WERI-Rb-1 (cell line): ENCODE measurements around the gene POLR1G.

Experiments
- DNase-seq: peaks from one replicate; pipeline ENCODE4 v3.0.0-alpha.2; 2020
- H3K27ac ChIP-seq: fragments of 250-450 bp; sonication (Bioruptor Pico); 2 replicates; pipeline ENCODE4 v1.5.1; 2020; ENCODE audit warnings: mild to moderate bottlenecking, moderate library complexity
- H3K27me3 ChIP-seq: fragments of 250-450 bp; sonication (Bioruptor Pico); 2 replicates; pipeline ENCODE4 v1.5.1; 2021; ENCODE audit warnings: mild to moderate bottlenecking, low read depth, moderate library complexity; ENCODE audit not compliant: insufficient read depth, severe bottlenecking
- H3K36me3 ChIP-seq: fragments of 250-450 bp; sonication (Bioruptor Pico); 2 replicates; pipeline ENCODE4 v1.5.1; 2020; ENCODE audit warnings: mild to moderate bottlenecking, moderate library complexity
- H3K4me3 ChIP-seq: 2 replicates; pipeline ENCODE4 v1.5.1; 2011; ENCODE audit warnings: low read depth, mild to moderate bottlenecking, control low read depth, low read length
- H3K9me3 ChIP-seq: fragments of 250-450 bp; sonication (Bioruptor Pico); 2 replicates; pipeline ENCODE4 v1.5.1; 2021; ENCODE audit warnings: mild to moderate bottlenecking, moderate library complexity; ENCODE audit not compliant: severe bottlenecking
- TF ChIP-seq, protein P1 (sequence below): IDR thresholded peaks from 2 replicates; pipeline ENCODE4 v1.5.1; 2011; ENCODE audit warnings: low read depth, mild to moderate bottlenecking, control low read depth, inconsistent platforms, low read length

Gene POLR1G

DNA sequence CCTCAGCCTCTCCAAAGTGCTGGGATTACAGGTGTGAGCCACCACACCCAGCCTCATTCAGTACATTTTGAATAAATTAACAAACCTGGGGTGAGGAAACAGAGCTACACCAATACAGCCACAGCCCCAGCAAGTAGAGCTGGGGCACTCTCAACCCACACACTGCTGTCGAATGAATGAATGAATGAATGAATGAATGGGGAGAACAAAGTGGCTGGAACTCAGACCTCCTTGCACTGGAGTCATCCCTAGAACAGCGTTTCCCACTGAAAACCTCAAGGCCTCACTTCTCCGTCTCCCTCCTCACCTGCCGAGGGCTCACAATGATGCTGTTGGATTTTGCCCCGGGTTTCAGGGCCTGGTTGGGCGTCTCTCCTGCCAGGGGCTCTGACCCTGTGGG, 14.4 kb downstream of the POLR1G start:
- H3K36me3 ChIP-seq, result peaks cover 30% of the 10 kb centered on the region
- no peaks in the 10 kb centered on the region for H3K27me3 ChIP-seq
- no peak overlapping the region for H3K4me3 ChIP-seq
- TF ChIP-seq, protein P1, sequence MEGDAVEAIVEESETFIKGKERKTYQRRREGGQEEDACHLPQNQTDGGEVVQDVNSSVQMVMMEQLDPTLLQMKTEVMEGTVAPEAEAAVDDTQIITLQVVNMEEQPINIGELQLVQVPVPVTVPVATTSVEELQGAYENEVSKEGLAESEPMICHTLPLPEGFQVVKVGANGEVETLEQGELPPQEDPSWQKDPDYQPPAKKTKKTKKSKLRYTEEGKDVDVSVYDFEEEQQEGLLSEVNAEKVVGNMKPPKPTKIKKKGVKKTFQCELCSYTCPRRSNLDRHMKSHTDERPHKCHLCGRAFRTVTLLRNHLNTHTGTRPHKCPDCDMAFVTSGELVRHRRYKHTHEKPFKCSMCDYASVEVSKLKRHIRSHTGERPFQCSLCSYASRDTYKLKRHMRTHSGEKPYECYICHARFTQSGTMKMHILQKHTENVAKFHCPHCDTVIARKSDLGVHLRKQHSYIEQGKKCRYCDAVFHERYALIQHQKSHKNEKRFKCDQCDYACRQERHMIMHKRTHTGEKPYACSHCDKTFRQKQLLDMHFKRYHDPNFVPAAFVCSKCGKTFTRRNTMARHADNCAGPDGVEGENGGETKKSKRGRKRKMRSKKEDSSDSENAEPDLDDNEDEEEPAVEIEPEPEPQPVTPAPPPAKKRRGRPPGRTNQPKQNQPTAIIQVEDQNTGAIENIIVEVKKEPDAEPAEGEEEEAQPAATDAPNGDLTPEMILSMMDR, result no peak
- H3K9me3 ChIP-seq, result no peaks in the 10 kb centered on the region
- no peak overlapping the region for H3K27ac ChIP-seq
- no peak for DNase-seq

DNA sequence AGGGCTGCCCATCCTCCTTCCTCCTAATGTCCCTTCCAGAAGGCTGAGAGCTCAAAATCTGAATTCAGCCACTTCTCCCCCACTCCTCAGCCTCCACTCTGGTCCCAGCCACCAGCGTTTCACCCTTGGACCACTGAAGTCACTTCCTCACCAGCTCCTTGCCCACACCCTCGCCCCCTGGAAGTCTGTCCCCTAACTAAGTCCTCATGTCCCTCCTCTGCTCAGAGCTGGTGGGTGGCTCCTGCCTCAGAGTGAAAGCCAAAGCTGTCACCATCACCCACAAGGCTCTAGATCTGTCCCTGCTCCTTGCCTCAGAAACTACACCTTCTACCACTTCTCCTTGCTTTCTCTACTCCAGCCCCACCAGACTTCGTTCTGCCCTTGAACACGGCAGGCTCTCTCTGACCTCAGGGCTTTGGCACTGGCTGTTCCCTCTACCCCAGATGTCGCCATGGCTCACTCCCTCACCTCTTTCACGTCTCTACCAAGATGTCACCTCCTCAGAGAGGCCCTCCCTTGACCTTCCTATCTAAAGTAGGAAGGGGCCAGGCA, 15.6 kb downstream of the POLR1G start:
- H3K27ac ChIP-seq, result no peak overlapping the region
- H3K4me3 ChIP-seq, result no peak overlapping the region
- TF ChIP-seq, protein P1, result no peak

DNA sequence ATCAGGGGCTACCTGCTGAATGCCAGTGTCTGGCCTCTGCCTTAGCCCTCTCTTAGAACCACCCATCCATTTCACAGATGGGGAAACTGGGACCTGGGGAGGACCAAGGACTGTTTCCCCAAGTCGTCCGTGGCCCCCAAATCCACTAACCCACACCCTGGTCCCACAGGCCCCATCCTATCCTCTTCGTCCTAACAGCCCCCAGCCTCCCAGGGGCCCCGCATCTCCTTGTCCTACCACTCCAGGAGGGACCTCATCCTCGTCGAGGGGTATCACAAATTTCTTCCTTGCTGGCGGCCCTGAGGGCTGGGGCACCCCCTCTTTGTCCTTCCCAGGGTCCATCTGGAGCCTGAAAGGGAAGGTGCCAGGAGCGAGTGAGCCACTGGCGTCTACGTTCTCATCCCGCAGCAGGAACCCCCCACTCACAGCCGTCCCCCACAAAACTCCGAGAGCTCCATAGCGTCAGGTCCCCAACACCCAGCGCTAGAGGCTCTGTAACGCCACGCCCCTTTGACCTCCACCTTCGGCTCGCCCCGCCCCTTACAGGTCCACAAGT, 16.7 kb downstream of the POLR1G start:
- Histone ChIP-seq H3K9me3 (no peaks in the 10 kb centered on the region), H3K27me3 (no peaks in the 10 kb centered on the region), H3K4me3 (peak overlapping the region; percentile 69), H3K27ac (peak overlapping the region; percentile 76), H3K36me3 (peaks cover 19% of the 10 kb centered on the region)
- no peak for DNase-seq
- TF ChIP-seq, protein P1, result no peak

More for the DNA sequence above, 15.6 kb downstream of the POLR1G start:
- Histone ChIP-seq H3K36me3 (peaks cover 25% of the 10 kb centered on the region), H3K27me3 (no peaks in the 10 kb centered on the region), H3K9me3 (no peaks in the 10 kb centered on the region)
- DNase-seq, result no peak

DNA sequence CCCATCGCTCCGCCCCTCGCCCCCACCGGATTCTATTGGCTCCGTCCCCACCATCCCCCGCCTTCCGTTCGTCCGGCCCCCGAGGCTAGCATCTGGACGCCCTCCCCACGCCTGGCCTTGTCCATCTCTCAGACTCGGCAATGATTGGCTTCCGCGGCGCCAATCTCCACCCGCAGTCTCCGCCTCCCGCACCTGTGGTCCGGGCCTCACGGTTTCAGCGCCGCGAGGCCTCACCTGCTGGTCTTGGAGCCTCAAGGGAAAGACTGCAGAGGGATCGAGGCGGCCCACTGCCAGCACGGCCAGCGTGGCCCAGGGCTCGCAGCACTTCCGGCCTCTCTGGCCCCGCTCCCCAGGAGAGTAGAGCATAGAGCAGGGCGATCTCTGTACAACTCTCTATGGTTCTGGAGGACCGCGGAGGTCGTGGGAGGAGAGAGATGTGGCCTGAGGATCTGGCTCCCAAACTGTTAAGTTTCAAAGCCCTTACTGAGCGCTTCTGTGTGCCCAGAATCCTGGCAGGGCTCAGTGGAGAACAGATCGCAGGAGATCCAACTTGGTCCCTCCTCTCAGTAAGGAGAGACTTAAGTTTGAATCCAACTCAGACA, 17.2 kb downstream of the POLR1G start, which contains the start of gene ERCC1:
Gene ERCC1 (minus strand): TSS at position 329 of the 602 bp plus-strand sequence. CDS start 543 bp downstream, outside the sequence.
- H3K27ac ChIP-seq, result peak within 1 kb of the TSS; percentile 76
- H3K4me3 ChIP-seq, result peak within 1 kb of the TSS; percentile 69
- peak; percentile 99 for DNase-seq
- no peaks in the 10 kb centered on the region for H3K27me3 ChIP-seq
- peaks cover 16% of the 10 kb centered on the region for H3K36me3 ChIP-seq
- H3K9me3 ChIP-seq, result no peaks in the 10 kb centered on the region
- TF ChIP-seq, protein P1, result no peak

DNA sequence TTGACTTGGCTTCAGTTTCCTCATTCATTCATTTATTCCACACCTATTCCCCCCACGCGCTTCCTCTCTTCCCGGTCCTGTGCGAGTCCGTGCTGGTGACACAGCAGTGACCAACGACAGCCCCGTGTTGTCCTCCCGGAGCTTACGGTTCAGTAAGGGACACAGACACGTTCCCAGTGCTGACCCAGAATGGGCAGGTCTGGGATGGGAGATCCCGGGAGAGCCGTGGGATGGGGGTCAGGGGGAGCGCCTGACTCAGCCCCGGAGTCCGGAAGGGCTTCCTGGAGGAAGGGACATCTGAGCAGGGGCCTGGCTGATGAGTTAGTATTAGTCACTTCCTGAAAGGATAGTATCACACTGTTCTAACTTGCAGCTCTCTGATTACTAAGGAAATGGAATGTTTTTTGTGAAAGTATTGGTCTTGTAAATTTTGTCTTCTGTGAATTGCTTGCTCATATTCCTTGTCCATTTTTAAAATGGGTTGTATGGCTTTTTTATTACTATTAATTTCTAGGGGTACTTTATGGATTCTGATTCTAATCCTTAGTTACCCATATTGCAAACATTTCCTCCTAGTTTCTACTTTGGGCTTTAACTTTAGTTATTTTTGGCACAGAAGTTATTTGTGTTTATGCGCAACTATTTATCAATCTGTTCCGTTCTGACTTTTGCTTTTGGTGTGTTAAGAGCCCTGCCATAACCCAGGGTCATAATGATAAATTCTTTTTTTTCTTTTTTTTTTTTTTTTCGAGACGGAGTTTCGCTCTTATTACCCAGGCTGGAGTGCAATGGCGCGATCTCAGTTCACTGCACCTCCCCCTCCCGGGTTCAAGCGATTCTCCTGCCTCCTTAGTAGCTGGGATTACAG, 18.0 kb downstream of the POLR1G start:
- H3K27me3 ChIP-seq, result no peaks in the 10 kb centered on the region
- peak; percentile 40 for DNase-seq

More for the DNA sequence above, 18.0 kb downstream of the POLR1G start:
- Histone ChIP-seq H3K36me3 (peaks cover 9% of the 10 kb centered on the region), H3K9me3 (no peaks in the 10 kb centered on the region), H3K4me3 (peak overlapping the region; percentile 69), H3K27ac (peak overlapping the region; percentile 76)
- TF ChIP-seq, protein P1, result no peak
